Brain pericyte (primary cell): ENCODE data around the gene ZNF407.
"Not testable (repeated sequence)": the region's sequence is repeated elsewhere in the genome, so short reads cannot be mapped to it uniquely, and the experiment has no call there.

Experiments
- DNase-seq: peaks from one replicate; pipeline ENCODE4 v3.0.0-alpha.2; 2012; ENCODE audit warnings: low read depth, low spot score

Gene ZNF407

GRCh38 chr18:75089748-75090327, 492.2 kb downstream of the ZNF407 start:
- DNase-seq, result no peak

GRCh38 chr18:75090336-75090735, 492.7 kb downstream of the ZNF407 start:
- DNase-seq, result no peak

GRCh38 chr18:75097491-75098225, 500.0 kb downstream of the ZNF407 start:
- DNase-seq, result no peak

GRCh38 chr18:75100832-75101630, 503.4 kb downstream of the ZNF407 start:
- no peak for DNase-seq

DNA sequence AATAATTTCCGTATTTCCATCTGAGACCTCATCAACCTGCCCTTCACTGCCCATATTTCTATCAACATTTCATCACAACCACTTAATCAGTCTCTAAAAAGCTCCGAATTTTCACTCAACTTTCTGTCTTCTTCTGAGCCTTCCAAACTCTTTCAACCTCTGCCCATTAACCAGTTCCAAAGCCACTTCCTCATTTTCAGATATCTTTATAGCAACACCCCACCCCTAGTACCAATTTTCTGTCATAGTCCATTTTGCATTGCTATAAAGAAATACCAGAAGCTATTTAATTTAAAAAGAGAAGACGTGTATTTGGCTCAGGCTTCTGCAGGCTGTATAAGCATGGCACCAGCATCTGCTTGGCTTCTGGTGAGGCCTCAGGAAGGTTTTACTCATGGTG, 504.2 kb downstream of the ZNF407 start:
- no peak for DNase-seq

DNA sequence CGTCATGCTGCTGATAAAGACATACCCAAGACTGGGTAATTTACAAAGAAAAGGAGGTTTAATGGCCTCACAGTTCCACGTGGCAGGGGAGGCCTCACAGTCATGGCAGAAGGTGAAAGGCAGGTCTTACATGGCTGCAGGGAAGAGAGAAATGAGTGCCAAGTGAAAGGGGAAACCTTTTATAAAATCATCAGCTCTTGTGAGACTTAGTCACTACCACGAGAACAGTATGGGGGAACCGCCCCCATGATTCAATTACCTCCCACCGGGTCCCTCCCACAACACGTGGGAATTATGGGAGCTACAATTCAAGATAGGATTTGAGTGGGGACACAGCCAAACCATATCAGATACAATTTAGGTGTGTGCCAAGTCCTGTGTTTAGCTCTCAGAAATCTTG, 506.4 kb downstream of the ZNF407 start:
- not testable (repeated sequence) for DNase-seq

GRCh38 chr18:75104483-75104882, 506.8 kb downstream of the ZNF407 start:
- no peak for DNase-seq

GRCh38 chr18:75105551-75106254, 508.0 kb downstream of the ZNF407 start:
- DNase-seq, result no peak

GRCh38 chr18:75106746-75107145, 509.1 kb downstream of the ZNF407 start:
- no peak for DNase-seq

GRCh38 chr18:75107196-75107930, 509.7 kb downstream of the ZNF407 start:
- no peak for DNase-seq

GRCh38 chr18:75107931-75108276, 510.2 kb downstream of the ZNF407 start:
- DNase-seq, result no peak

DNA sequence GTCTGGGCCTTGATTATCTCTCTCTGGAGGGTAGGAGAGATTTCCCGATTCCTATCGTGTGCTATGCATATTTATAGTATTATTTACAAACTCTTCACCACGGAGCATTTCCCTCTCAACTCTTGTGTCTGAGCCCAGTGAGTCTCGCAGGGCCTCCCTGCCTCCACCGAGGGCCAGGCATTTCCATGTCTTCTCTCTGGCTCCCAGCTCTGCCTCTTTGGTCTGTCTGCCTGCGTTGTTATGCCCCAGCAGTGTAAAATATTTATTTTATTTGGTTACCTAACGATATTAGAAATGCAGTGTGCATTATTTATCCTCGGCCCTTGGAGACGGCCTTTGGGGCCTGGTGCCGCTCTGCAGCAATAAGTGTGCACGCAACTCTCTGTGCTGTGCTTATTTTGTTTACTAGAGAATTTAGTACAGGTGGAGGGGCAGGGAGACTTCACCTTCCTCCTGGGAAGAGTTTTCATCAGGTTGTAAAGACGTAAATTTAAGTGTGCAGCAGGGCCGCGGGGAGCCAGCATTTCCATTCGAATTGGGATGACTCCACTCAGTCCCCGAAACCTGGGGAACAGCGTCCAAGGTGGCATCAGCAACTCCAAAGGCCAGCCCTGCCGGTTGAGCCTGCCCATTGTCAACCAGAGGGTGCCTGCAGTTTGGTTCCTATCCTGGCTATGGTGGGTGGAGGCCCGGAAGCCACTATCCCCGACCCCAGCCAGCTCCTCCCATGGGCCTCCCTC, 511.1 kb downstream of the ZNF407 start:
- no peak for DNase-seq

DNA sequence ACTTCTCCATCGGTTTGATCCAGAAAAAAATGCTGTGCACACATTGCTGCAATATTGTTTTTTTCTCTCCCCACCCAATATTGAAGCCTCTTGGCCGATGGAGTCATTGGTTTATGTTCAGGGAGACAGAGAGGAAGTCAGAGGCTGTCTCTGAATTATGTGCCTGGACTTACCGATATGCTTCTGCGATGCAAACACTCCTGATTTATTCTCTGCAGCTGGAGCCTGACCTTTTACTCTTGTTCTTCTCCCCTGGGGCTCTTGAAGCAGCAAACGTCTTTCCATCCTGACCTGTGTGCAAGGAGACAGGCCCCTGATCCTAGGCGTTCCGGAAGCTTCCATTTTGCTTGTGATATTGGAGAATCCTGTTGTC, 511.6 kb downstream of the ZNF407 start:
- DNase-seq, result no peak

GRCh38 chr18:75109819-75110218, 512.1 kb downstream of the ZNF407 start:
- DNase-seq, result no peak

- DNase-seq, result no peak
These were observed 512.6 kb downstream of the ZNF407 start for GRCh38 chr18:75110311-75110710.

DNA sequence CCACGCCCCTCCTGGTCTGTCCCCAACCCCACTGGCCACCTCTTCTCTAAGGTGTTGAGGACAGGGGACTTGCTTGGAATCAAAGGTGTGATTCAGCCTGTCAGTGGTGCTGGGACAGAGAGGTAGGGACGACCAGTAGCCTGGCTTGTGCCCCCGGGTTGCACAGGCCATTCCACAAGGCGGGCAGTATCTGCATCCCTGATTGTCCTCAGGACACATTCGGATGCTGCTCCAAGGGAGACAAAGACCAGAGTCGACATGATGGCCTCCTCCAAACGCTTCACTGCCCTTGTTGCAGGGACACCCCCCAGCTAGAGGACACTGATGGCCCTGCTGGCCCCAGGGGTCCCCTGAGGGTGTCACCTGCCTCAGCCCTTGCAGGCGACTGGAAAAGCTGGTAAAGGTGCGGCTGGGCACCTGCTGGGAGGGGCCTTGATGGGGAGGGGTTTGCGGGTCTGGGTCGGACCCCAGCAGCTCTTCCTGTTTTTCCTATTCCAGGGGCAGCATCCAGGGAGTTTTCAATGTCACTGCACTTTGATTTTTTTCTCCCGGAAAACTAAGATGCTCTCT, 513.3 kb downstream of the ZNF407 start:
- DNase-seq, result no peak

GRCh38 chr18:75111760-75112159, 514.1 kb downstream of the ZNF407 start:
- no peak for DNase-seq

DNA sequence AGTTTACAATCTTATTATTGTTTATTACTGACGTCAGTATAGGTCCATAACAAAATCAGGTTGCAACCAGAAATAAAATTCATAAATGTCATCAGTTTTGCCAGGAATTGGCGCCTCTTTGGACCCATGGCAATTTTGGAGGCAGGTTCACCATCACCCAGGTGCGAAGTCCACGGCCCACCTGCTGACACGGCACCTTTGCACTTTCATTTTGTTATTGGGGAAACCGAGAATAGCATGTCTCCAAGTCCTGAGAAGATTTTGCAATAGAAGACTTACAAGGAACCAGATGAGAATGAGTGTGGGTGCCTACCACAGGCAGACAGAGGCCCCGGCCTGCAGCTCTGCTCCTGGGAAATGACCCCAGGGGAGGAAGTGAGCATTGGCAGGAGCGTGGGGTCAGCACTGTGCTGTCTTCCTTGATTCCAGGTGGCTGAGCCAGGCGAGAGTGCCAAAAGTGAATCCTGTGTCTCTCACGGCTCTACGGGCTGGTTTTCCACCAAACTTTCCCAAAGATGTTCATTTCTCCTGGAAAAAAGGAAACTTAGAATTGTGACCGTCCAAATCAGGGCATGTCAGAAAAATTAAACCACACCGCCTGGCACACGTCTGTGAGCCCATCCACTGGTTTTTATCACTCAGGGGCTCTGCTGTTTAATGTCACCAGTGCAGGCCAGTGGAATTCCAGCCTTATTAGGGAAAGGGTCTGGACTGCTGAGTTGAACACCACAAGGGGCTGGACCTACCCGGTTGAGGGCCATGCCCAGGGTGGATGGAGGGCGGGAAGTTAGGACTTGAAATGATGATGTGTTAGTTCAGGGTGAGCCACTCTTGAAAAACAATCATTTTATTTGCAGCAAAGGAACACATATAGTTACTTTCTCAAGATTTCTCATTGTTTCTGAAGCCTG, 514.8 kb downstream of the ZNF407 start:
- no peak for DNase-seq

GRCh38 chr18:75113455-75113854, 515.8 kb downstream of the ZNF407 start:
- DNase-seq, result no peak
